SHP77 (cell line): ENCODE measurements around the gene CELF2.

Experiments used
- DNase-seq, 2 experiments: peaks; one replicate each; lab custom pipeline; 2025; lab: John Stamatoyannopoulos, UW

Gene CELF2

DNA sequence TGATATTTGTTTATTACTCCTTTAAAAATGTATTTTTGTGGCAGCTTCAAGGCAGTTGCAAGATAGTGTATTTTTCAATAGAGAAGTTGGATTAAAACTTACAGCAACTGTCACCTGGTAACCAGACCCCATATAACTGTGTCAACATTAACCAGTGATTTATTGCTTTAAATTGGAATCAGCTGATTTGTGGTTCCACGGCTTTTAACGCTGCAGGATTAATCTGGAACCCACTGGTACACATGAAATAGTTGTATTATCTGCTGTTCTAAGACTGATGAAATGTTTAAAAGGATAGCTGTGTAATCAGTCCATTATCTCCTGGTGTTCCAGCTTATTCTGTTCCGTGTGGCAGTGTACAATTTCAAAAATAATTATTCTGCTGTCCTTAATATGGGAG lies 180.2 kb downstream of the CELF2 start:
- DNase-seq = no peak

DNA sequence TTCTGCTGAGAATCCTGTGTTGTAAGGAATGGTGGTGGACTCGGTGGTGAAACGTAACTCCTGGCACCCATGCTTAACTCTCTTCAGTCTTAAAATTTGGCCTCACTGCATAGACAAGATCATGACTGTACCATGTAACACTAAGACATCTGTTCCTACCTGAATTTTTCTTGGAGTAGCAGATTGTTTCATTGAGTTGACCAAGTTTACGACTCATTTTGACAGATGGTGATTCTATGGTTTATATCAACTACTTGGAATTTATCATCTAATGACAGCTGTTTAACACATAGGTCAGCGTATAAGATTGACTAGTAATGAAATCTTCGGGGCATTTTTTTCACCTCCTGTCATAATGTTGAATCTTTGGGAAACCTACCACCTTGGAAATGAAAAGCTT lies 184.2 kb downstream of the CELF2 start:
- no peak for DNase-seq

DNA sequence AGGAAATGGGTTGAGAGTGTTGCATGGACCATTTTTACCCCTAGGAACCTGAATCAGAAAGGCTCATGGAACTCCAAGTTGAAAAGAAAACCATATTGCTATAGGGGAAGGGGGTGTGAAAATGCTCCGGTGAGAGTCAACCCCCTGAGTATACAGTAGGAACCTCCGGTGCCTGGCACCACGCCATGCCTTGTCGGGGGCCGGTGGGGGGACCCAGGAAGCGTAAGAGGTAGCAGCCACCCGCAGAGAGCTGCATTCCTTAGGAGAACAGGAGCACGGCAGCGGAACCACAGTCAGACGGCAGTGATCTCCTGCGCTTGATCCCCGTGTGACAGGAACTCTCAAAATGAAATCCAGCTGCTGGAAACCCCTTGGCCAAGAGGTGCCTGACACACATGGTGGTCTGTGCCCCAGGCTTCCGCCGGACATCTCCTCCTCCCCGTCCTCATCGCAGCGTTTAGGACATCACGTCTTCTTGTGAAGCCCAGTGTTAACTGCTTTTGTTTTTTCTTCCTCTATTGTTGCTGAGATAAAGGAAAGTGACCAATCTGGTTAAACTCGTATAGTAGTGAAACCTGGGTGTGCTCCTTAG lies 186.8 kb downstream of the CELF2 start:
- no peak for DNase-seq

DNA sequence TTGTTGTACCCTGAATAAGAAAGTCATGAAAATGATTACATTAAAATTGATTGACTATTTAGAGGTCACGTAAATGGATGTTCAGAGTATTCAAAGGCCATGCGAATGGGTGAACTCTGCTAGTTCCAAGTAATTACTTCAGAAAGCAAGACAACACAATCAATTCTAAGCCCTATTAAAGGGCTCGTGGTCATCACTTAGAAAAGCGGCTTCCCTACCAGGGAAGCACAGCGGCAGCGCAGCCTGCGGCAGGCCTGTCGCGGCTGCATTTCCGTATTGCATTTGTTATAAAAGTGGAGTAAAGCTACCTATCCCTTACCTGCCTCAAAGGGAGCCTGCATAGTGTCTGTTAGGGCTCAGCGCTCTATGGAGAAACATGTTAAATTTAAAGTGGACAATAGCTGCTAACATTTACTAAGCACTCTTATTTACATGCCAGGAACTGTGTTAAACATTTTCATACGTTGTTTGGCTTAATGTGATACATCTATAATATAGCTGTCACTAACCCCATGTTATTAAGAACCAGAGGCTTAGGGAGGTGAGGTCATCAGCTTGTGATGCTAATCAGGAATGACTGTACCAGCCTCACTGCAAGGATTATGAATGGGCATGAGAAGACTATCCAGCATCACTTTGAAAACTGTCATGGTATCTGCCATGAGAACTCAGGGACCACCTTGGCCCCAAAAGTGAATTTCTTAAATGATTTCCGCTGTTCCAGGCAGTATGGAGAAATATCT lies 187.5 kb downstream of the CELF2 start:
- no peak for DNase-seq

DNA sequence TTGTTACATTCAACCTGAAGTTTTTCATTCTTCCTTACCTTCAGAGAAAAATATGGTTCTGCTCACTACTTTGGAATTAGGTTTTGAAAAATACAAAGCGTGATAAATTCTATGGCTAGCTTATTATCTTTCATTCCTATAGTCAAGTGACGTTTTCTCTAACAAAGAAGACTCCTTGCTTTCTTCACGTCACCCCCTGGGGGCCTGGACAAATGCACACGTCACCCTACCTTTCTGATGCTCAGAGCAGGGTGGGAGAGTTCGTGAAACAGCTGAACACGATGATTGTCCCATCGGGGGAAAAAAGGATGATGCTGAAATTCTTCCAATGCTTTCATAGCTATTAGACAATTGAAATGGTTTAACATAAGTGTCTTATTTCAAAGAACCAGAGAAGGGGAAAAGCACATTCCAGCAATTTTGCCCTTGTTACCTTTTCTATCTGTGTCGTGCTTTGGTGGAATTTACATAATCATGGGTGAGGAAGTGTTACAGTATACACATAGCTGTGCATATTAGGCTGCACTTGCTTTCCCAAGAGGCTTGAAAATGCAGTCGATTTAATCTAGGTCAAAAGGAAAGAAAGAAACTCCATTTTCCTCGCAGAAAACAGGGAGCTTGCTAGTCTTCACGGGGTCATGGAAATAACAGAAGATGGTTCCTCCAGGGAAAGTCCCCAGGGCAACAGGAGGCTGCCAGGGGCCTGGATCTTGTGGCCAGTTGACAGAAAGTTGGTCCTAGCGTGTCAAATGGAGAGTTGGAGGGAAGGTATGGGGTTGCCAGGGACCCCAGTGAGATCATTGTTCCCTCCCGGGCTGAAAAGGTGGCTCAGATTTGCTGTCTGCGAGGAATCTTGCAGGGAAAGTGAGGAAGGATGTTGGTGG lies 189.2 kb downstream of the CELF2 start:
- no peak for DNase-seq

DNA sequence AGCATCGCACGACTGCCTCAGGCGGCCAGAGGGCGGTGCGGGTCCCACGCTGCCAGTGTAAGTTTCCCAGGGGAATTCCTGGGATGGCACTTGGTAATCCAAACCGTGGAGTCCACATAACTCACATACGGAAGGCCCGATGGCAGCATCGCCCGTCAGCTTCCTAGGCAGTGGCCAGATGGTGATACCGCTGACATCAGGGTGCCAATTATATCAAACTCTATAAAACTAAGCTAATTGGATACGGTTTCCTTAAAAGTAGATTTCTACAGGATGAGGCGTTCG lies 189.8 kb downstream of the CELF2 start:
- DNase-seq = no peak

DNA sequence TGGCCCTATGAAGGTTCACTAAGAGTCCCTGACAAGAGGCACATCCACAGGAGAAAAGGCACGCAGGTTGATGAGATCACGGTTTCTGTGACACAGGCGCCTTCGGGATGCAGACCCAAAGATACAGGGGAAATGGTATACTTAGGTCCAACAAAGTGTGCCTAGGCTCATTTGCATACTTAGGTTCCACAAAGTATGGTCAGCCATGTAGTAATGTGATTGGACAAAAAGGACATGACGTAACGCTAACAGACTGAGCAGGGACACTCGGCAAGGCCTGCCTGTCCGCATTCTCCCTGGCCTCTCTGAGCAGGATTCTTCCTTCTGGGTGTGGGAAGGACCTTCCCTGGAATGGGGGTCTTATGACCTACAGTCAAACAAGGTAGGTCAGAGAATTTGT lies 190.6 kb downstream of the CELF2 start:
- no peak for DNase-seq

DNA sequence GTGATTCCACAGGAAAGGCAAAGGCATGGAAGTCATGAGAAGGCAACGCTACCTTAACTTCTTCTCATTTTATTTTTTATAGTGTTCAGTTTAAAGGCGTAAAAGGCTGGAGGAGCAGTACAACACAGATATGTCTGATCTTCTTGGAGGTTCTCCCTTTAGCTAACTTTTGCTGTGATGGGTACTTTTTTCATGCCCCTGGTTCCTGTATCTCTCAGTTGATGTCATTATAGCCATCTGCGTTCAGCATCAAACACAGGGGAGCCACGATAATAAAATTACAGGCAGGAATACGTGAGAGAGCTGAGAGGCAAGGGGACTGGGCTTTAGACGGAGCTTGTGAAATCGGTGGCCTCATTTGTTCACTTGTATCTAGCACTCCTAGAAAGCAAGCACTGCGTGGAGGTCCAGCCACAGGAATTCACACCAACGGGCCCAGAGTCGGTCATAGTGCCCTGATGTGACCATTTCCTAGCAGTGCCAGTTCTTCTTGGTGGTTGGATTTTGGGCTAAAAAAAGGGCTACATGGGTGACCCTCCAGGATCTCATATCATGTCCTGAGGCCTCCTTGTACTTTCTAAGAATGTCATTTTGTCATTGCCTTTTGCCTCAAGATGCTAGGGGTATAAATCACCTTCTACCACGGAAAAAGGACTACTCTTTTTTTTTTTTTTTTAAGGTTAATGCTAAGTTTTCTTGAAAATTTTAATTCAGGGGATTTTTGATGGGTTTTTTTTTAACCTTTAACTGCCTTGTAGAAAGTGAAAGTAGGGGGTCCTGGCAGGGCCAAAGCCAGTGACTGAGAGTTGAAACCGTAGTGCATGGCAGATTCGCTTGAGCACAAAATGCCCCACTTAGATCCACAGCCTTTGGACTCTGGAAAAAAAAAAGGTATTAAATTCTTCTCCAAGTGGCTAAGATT lies 191.5 kb downstream of the CELF2 start:
- no peak for DNase-seq

DNA sequence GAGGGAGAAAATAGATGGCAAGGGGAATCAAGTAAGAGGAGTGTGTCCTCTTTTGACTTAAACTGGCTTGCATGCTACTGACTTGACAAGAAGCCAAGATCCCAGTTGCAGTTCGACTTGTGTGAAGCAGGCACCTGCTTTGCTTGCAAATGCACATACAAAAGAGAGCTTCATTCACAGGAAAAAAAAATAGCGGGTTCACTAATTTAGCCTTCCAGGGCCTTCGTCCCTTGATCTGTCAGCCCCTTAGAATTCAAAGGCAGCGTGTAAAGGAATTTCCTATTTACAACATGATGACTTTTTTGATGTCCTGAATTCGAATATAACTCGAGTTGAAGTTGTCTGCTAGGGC lies 192.1 kb downstream of the CELF2 start:
- DNase-seq = no peak

DNA sequence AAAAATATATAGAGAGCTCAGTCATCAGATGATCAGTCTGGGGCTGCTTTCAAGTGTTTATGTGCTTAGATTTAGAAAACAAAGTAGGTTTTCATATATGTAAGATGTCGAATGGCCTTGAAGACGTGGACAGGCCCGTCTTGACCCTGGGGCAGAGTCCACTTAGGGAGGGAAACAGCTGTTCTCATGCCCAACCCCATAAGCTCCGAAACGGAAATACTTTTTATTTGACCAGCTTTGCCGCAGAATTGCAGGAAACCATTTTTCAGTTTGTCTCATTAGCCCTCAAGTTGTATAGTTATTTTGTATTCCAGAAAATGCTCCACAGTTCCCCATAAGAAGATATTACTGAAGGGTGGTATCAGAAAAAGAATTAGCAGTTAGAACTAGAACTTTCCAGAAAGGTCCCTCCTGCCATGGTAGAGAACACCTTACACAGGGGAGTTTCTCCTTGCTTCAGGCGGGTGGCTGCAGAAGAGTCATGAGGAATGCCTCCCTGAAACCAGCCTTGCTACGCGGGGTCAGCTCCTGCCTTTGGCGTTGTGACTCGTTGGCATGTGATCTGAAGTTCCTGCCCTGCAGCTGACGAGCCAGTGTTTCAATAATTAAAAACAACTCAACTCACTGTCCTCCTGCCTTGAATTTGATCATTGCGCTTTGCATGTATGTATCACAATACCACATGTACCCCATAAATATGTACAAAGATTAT lies 192.7 kb downstream of the CELF2 start:
- no peak for DNase-seq

DNA sequence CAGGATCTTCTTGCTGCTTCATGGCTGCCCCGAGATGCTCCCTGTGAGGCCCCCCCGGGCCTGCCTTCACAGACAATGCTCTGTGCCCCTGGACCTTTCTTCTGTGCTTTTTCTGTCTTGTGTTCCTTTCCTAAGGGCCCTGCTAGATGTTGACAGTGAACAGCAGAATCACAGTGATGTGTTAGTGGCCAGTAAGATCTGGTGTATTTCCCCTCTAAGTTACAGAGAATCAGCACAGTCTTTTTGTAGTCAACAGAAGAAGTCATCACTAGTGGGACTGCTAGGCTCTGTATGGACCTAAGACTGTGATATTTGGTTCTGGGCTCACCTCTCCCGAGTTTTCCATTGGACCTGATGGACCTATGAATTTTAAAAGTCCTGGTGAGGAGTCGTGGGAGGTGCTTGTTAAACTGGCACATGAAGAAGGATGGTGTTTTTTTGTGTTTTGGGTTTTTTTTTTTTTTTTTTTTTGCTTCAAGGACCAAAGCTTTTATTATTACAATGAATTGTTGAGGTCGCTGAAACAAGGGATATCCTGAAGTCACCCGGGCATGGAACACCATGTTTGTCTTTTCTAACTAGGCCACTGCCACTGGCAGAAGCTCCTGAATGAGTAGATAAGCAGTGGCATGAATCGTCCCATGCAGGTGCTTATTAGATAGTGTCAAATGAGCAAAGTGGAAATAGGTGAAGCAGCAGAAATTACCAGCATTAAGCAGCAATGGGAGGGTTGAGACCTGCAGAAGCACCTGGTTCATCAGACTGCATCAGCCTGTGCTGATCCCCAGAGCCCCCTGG lies 194.8 kb downstream of the CELF2 start:
- DNase-seq = no peak

DNA sequence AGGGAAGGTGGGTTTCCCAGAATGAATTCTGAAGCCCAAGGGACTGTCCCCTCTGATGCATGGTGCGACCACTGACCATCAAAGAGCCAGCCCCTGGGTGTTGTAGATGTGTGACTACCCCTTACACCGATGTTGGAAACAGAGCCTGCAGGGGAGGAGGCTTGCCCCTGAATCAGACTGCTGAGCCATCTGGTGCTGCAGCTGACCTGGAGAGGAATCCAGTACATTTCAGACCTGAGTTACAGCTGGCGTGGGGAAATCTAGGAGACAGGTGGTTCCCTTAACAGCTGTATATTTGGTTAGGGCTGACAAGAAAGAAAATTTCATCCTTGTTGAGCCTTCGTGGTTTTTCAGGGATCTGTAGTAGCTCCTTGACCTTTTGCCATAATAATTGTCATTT lies 195.5 kb downstream of the CELF2 start:
- no peak for DNase-seq

DNA sequence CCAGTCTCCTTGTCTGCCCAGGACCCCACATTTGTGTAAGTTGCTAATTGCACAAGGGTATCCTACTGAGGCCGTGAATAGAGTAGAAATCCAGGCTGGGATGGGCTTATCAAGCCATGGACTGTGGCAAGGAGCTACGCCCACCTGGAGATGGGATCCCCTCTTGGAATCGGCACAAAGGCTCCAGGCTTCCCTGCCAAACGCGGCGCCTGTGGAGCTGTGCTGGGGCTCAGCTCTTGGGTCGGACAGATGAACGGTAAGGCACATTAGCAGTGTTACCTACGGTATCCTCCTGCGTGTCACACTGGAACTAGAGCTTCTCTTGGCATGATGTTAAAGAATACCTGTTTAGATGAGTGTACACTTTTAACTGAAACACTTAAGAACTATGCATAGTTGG lies 196.7 kb downstream of the CELF2 start:
- DNase-seq = no peak

DNA sequence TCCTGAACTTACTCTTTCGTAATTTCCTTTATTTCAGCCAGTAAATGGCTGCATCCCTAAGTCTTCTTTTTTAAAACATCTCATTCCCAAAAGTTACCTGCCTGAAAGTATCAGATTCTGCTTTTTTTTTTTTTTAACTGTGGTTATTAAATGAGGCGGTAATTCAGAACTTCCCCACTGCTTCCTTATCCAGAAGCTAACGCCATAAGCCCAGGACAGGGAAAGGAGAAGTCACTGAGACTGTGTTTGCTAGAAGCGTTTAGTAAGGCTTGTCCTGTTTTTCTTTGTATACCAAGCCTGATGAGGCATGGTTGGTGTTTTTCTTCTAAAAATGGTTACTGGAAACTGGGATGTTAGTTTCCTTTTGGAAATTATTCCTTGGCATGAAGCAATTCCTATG lies 197.8 kb downstream of the CELF2 start:
- no peak for DNase-seq

DNA sequence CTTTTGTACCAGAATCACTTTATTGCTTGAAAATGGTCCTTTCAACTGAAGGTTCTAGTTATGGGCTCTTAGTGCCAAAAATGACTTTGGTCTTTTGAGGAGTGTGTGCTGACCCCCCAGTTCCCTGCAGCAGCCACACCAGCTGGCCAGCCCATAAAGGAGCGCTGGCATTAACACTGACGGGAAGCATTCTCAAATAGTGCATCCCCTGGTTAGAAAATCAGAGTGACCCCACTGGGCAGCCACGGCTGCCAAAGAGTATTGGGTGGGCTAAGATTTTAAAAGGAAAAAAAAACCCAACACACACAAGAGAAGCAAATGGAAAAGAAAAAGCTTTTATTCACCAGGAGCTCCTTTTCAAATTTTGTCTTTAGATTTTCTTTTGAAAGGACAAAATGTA lies 199.8 kb downstream of the CELF2 start:
- no peak for DNase-seq

DNA sequence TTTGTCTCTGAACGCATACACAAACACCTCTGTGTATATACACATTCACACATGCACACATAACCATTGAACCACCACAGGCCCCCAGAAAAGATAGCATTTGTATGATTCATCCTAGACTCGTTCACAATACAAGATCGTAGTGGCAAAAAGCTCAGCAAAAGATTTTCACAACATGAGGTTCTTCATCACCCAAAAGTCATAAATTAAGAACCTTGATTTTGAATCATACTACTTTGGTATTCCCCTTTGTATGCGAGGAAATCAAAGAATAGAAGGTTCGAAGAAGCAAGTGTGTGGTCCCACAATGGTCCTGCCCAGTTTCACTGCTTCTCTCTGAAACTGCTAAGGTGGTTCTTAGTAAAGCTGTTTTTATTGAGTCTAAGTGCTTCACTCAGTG lies 200.7 kb downstream of the CELF2 start:
- no peak for DNase-seq

DNA sequence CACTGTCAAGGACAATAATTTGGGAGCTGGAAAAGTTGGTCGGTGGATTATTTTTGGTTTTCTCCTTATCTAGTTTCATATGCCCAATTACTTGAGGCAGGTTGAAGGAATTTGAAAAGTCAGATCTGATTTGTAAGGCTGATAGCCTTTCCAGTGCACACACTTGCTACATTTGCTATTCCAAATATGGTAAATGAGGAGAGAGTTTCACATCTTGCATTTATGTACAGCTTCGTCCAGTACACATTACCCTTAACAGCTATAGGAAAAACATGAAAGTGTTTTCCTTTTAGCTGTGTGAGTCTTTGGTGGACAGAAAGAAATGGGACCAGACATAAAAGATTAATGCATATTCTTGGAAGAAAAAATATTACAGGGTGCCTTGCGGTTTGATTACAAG lies 201.8 kb downstream of the CELF2 start:
- no peak for DNase-seq

DNA sequence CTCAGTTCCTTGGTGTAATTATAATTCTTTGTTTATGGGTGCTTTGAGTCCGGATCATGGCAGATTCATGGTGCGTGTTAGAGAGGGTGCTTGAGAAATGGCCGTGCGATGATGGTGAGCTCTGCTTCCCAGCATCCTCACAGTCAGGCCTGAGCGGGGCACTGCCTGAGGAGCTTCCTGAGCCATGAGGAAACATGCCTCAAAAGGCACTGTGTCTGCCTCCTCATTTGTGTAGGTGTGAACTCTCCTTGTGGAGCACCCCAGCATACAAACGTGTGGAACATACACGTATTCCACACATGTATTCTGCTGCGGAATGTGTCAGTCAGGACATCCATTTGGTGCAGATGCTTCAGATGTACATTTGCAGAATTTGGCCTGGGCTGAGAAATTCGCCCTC lies 205.4 kb downstream of the CELF2 start:
- no peak for DNase-seq

DNA sequence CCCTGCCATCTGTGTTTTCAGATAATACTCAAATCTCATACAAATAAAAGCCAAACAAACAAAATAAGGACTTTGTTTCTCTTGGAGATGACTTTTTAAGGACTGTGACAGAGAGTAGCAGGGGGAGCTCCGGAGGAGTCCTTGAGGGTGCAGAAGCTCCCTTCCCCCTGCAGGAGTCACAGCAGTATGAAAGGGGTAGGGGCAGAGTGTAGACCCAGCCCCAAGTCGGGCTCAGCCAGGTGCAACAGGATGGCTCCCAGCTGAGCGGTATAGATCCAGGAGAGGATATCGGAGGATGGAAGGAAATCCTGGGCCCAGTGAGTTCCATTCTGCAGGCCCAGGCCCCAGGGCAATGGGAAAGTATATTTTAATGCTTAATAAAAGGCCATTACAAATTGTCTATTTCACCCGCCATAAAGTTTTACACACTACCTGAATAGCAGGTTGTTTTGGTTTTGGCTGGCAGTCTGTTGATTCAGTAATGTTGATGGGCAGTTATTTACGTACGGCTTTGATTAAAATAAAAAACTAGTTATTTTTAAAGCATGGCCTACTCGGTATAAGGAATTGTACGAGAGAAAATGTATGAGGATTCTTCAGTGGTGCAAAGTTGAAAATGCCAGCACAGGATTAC lies 206.0 kb downstream of the CELF2 start:
- DNase-seq = no peak

DNA sequence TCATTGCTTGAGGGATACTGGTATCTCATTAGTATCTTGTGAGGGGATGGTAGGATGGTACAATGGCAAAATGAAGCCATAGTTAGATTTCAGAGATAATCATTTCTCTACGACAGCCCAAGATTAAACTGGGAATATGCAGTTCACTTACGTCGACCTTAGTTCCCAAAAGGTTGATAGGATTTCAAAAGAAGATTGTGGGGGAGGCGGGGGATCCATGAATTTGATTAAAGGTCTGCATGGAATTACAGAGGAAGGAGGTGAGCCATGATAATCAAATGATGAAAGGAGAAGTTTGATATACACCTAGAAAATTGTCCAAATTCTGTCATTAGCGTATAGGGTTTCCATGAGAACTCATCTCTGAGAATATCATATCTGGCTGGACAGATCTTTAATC lies 206.6 kb downstream of the CELF2 start:
- no peak for DNase-seq
